Suprapubic skin (tissue), 4 donors: ENCODE results near the gene FMN1.

ENCODE experiments used
- POLR2A ChIP-seq, 2 donors: fragments of 450-650 bp; IDR thresholded peaks; one replicate each; pipeline ENCODE4 v1.6.1; 2017; ENCODE audit warnings: antibody characterized with exemption in 2 of 2, mild to moderate bottlenecking in 2 of 2, moderate library complexity in 2 of 2
- POLR2AphosphoS5 ChIP-seq, 3 donors: sonication (generic); formaldehyde crosslinking; IDR thresholded peaks; one replicate each; pipeline ENCODE4 v1.6.1; 2017; ENCODE audit warnings: antibody characterized with exemption in 3 of 3
- TF ChIP-seq, protein P1 (sequence below), 2 donors: fragments of 200-600 bp in 1 of 2; fragments of 450-650 bp in 1 of 2; sonication (generic) in 1 of 2; IDR thresholded peaks; one replicate each; pipeline ENCODE4 v1.5.1; 2016 to 2019; ENCODE audit warnings: antibody characterized with exemption in 2 of 2, mild to moderate bottlenecking in 1 of 2, moderate library complexity in 1 of 2

DNA sequence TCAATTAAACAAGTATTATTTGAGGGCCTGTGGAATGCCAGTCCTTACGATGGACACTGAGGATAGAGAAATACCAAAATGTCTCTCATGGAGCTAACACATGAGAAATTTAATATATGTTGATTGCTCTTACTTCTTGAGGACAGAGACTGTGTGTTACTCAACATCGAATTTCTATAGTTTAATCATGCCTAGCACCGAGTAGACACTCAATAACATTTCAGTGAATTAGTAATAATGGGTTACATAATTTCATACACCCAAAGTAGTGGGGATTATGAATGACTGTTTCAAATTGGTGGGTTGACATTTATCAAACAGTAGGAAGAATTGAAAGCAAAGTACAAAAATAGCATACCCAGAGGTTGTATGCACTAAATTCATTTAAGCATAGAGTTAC lies 11.2 kb downstream of the FMN1 start:
- TF ChIP-seq, protein P1, sequence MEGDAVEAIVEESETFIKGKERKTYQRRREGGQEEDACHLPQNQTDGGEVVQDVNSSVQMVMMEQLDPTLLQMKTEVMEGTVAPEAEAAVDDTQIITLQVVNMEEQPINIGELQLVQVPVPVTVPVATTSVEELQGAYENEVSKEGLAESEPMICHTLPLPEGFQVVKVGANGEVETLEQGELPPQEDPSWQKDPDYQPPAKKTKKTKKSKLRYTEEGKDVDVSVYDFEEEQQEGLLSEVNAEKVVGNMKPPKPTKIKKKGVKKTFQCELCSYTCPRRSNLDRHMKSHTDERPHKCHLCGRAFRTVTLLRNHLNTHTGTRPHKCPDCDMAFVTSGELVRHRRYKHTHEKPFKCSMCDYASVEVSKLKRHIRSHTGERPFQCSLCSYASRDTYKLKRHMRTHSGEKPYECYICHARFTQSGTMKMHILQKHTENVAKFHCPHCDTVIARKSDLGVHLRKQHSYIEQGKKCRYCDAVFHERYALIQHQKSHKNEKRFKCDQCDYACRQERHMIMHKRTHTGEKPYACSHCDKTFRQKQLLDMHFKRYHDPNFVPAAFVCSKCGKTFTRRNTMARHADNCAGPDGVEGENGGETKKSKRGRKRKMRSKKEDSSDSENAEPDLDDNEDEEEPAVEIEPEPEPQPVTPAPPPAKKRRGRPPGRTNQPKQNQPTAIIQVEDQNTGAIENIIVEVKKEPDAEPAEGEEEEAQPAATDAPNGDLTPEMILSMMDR (IDR thresholded peaks at IDR 0.05): no peak
- TF ChIP-seq POLR2A (IDR thresholded peaks at IDR 0.05) (no peak), POLR2AphosphoS5 (IDR thresholded peaks at IDR 0.05) (no peak)
